ENCODE data around the gene BUB1B. TPM values are rescaled to one million over a fixed set of nuclear protein-coding genes. Genes with fewer than 3 reads are reported as not detected.
"Not testable (repeated sequence)": the region's sequence is repeated elsewhere in the genome, so short reads cannot be mapped to it uniquely, and the experiment has no call there.

The BUB1B gene
- total and polyA plus RNA-seq, 3 experiments from 2014 or later = 0.26 to 50.3 (median 44.4) TPM

GRCh38 chr15:40142428-40142827 lies 18.4 kb upstream of the BUB1B start:
- H3K27me3 ChIP-seq (ENCODE audit: insufficient read depth, low read length, poor library complexity, severe bottlenecking) = no peaks in the 10 kb centered on the region
- CTCF ChIA-PET = interaction anchor here (0.8 kb wide), 2 partner anchors 24 to 38 kb away, joined by 3 read pairs; no protein-coding TSS in a partner anchor
- H3K27me3 Mint-ChIP-seq = peaks cover 0 to 1% of the 10 kb centered on the region in 2 donors
- POLR2A ChIA-PET = no interaction called here
- H3K4me1 Mint-ChIP-seq = no peaks in the 10 kb centered on the region
- no peaks in the 10 kb centered on the region for H3K9me3 ChIP-seq (ENCODE audit: low read length)
- H3K9me3 Mint-ChIP-seq = no peaks in the 10 kb centered on the region
- no peak for DNase-seq
- H3K36me3 ChIP-seq (ENCODE audit: insufficient read depth, low read length) = no peaks in the 10 kb centered on the region
- H3K27ac Mint-ChIP-seq = no peak overlapping the region
- H3K27ac ChIP-seq (ENCODE audit: low read depth, low read length) = no peak overlapping the region
- no peak overlapping the region for H3K4me3 ChIP-seq (ENCODE audit: low read length)
- no peak overlapping the region for H3K4me3 Mint-ChIP-seq
- H3K36me3 Mint-ChIP-seq = no peaks in the 10 kb centered on the region
- no peaks in the 10 kb centered on the region for H3K4me1 ChIP-seq (ENCODE audit: insufficient read depth, low read length)

GRCh38 chr15:40146037-40146436 lies 14.8 kb upstream of the BUB1B start:
- Mint-ChIP-seq H3K36me3 (no peaks in the 10 kb centered on the region), H3K4me3 (no peak overlapping the region), H3K27ac (peak overlapping the region in 1 of 8 donors; percentile 11), H3K9me3 (no peaks in the 10 kb centered on the region), H3K4me1 (no peaks in the 10 kb centered on the region), H3K27me3 (peaks cover 0 to 1% of the 10 kb centered on the region in 2 donors)
- H3K9me3 ChIP-seq (ENCODE audit: low read length) = no peaks in the 10 kb centered on the region
- H3K4me3 ChIP-seq (ENCODE audit: low read length) = no peak overlapping the region
- H3K27me3 ChIP-seq (ENCODE audit: insufficient read depth, low read length, poor library complexity, severe bottlenecking) = no peaks in the 10 kb centered on the region
- ChIA-PET POLR2A (no interaction called here), CTCF (no interaction called here)
- H3K36me3 ChIP-seq (ENCODE audit: insufficient read depth, low read length) = no peaks in the 10 kb centered on the region
- no peak overlapping the region for H3K27ac ChIP-seq (ENCODE audit: low read depth, low read length)
- H3K4me1 ChIP-seq (ENCODE audit: insufficient read depth, low read length) = no peaks in the 10 kb centered on the region
- DNase-seq = no peak

GRCh38 chr15:40149339-40149738 lies 11.5 kb upstream of the BUB1B start:
- CTCF ChIA-PET = interaction anchor here (0.6 kb wide), 1 partner anchor 12 kb away, joined by 3 read pairs; the partner anchor contains the start of gene BUB1B
- H3K9me3 ChIP-seq (ENCODE audit: low read length) = no peaks in the 10 kb centered on the region
- Mint-ChIP-seq H3K36me3 (no peaks in the 10 kb centered on the region), H3K9me3 (no peaks in the 10 kb centered on the region), H3K4me1 (no peaks in the 10 kb centered on the region), H3K27ac (no peak overlapping the region), H3K4me3 (no peak overlapping the region), H3K27me3 (peaks cover 0 to 3% of the 10 kb centered on the region in 2 donors)
- no peaks in the 10 kb centered on the region for H3K4me1 ChIP-seq (ENCODE audit: insufficient read depth, low read length)
- H3K27ac ChIP-seq (ENCODE audit: low read depth, low read length) = no peak overlapping the region
- POLR2A ChIA-PET = no interaction called here
- no peaks in the 10 kb centered on the region for H3K27me3 ChIP-seq (ENCODE audit: insufficient read depth, low read length, poor library complexity, severe bottlenecking)
- no peak overlapping the region for H3K4me3 ChIP-seq (ENCODE audit: low read length)
- no peaks in the 10 kb centered on the region for H3K36me3 ChIP-seq (ENCODE audit: insufficient read depth, low read length)
- no peak for DNase-seq

GRCh38 chr15:40150163-40150925 lies 10.5 kb upstream of the BUB1B start:
- Mint-ChIP-seq H3K36me3 (no peaks in the 10 kb centered on the region), H3K27ac (no peak overlapping the region), H3K4me1 (no peaks in the 10 kb centered on the region), H3K27me3 (peaks cover 0 to 5% of the 10 kb centered on the region in 2 donors), H3K9me3 (no peaks in the 10 kb centered on the region), H3K4me3 (no peak overlapping the region)
- H3K27ac ChIP-seq (ENCODE audit: low read depth, low read length) = no peak overlapping the region
- no peak overlapping the region for H3K4me3 ChIP-seq (ENCODE audit: low read length)
- H3K9me3 ChIP-seq (ENCODE audit: low read length) = no peaks in the 10 kb centered on the region
- no peaks in the 10 kb centered on the region for H3K27me3 ChIP-seq (ENCODE audit: insufficient read depth, low read length, poor library complexity, severe bottlenecking)
- POLR2A ChIA-PET = no interaction called here
- H3K4me1 ChIP-seq (ENCODE audit: insufficient read depth, low read length) = no peaks in the 10 kb centered on the region
- H3K36me3 ChIP-seq (ENCODE audit: insufficient read depth, low read length) = no peaks in the 10 kb centered on the region
- CTCF ChIA-PET = interaction anchor here (0.6 kb wide), 1 partner anchor 11 kb away, joined by 3 read pairs; the partner anchor contains the start of gene BUB1B
- DNase-seq = no peak

- no peaks in the 10 kb centered on the region for H3K27me3 ChIP-seq (ENCODE audit: insufficient read depth, low read length, poor library complexity, severe bottlenecking)
- Mint-ChIP-seq H3K36me3 (no peaks in the 10 kb centered on the region), H3K9me3 (no peaks in the 10 kb centered on the region), H3K27me3 (peaks cover 0 to 5% of the 10 kb centered on the region in 2 donors), H3K27ac (peak overlapping the region in 1 of 8 donors; percentile 92), H3K4me3 (no peak overlapping the region), H3K4me1 (no peaks in the 10 kb centered on the region)
- no peak overlapping the region for H3K4me3 ChIP-seq (ENCODE audit: low read length)
- ChIA-PET CTCF (no interaction called here), POLR2A (no interaction called here)
- no peaks in the 10 kb centered on the region for H3K9me3 ChIP-seq (ENCODE audit: low read length)
- no peak overlapping the region for H3K27ac ChIP-seq (ENCODE audit: low read depth, low read length)
- DNase-seq = no peak
- H3K36me3 ChIP-seq (ENCODE audit: insufficient read depth, low read length) = no peaks in the 10 kb centered on the region
- no peaks in the 10 kb centered on the region for H3K4me1 ChIP-seq (ENCODE audit: insufficient read depth, low read length)
These were observed 9.4 kb upstream of the BUB1B start for GRCh38 chr15:40151499-40151898.

- POLR2A ChIA-PET = interaction anchor here (0.7 kb wide), 1 partner anchor 749 kb away, joined by 6 read pairs; no protein-coding TSS in a partner anchor
- no peak for DNase-seq
These were observed 8.9 kb upstream of the BUB1B start for GRCh38 chr15:40151991-40152390.

GRCh38 chr15:40154821-40155220 lies 6.0 kb upstream of the BUB1B start:
- H3K36me3 Mint-ChIP-seq; POLR2A ChIA-PET; H3K27ac ChIP-seq (ENCODE audit: low read depth, low read length); H3K4me1 Mint-ChIP-seq; H3K4me1 ChIP-seq (ENCODE audit: insufficient read depth, low read length); H3K27ac Mint-ChIP-seq; CTCF ChIA-PET; H3K4me3 Mint-ChIP-seq; DNase-seq; H3K27me3 ChIP-seq (ENCODE audit: insufficient read depth, low read length, poor library complexity, severe bottlenecking); H3K9me3 ChIP-seq (ENCODE audit: low read length); H3K27me3 Mint-ChIP-seq; H3K36me3 ChIP-seq (ENCODE audit: insufficient read depth, low read length); H3K4me3 ChIP-seq (ENCODE audit: low read length); H3K9me3 Mint-ChIP-seq: not testable (repeated sequence)

More at GRCh38 chr15:40151991-40152390, 8.9 kb upstream of the BUB1B start:
- no peaks in the 10 kb centered on the region for H3K4me1 ChIP-seq (ENCODE audit: insufficient read depth, low read length)
- CTCF ChIA-PET = no interaction called here
- Mint-ChIP-seq H3K4me1 (no peaks in the 10 kb centered on the region), H3K4me3 (no peak overlapping the region), H3K27me3 (peaks cover 0 to 4% of the 10 kb centered on the region in 2 donors), H3K36me3 (no peaks in the 10 kb centered on the region), H3K27ac (no peak overlapping the region), H3K9me3 (no peaks in the 10 kb centered on the region)
- H3K9me3 ChIP-seq (ENCODE audit: low read length) = no peaks in the 10 kb centered on the region
- H3K36me3 ChIP-seq (ENCODE audit: insufficient read depth, low read length) = no peaks in the 10 kb centered on the region
- no peak overlapping the region for H3K27ac ChIP-seq (ENCODE audit: low read depth, low read length)
- H3K27me3 ChIP-seq (ENCODE audit: insufficient read depth, low read length, poor library complexity, severe bottlenecking) = no peaks in the 10 kb centered on the region
- no peak overlapping the region for H3K4me3 ChIP-seq (ENCODE audit: low read length)

GRCh38 chr15:40155270-40155910 lies 5.5 kb upstream of the BUB1B start:
- DNase-seq = no peak
- Histone ChIP-seq H3K27me3 (ENCODE audit: insufficient read depth, low read length, poor library complexity, severe bottlenecking) (no peaks in the 10 kb centered on the region), H3K27ac (ENCODE audit: low read depth, low read length) (no peak overlapping the region), H3K36me3 (ENCODE audit: insufficient read depth, low read length) (no peaks in the 10 kb centered on the region), H3K4me1 (ENCODE audit: insufficient read depth, low read length) (peaks cover 3% of the 10 kb centered on the region), H3K4me3 (ENCODE audit: low read length) (no peak overlapping the region), H3K9me3 (ENCODE audit: low read length) (no peaks in the 10 kb centered on the region)
- Mint-ChIP-seq H3K27me3 (peaks cover 0 to 4% of the 10 kb centered on the region in 2 donors), H3K9me3 (no peaks in the 10 kb centered on the region), H3K4me3 (no peak overlapping the region), H3K36me3 (no peaks in the 10 kb centered on the region), H3K27ac (peak overlapping the region in 1 of 8 donors; percentile 96), H3K4me1 (no peaks in the 10 kb centered on the region)
- CTCF ChIA-PET = no interaction called here
- POLR2A ChIA-PET = no interaction called here

All from CD8-positive, alpha-beta memory T cell (primary cell).